Measurements from ENCODE around the gene GABARAPL1.

Gene GABARAPL1

DNA sequence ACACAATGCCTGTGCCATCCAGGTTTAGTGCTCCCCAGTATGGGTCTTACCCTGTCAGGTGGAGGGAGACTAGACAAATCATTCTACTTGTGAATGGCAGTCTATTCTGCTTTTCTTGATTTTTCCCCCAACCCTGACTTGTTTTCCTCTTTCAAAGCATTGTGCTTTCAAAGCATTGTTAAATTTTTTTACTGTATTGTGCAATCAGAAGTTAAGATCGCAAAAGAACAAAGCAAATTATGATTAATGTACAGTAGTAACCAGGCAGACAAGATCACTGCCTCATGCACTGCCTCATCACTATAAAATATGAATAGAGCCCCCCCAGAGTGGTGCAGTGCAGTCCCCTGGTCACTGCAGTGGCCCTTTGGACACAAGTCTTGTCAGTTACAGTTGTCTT is 14.1 kb downstream of the GABARAPL1 start:
- no peak for TF ChIP-seq CTCF (IDR thresholded peaks at IDR 0.05)
- H3K27ac ChIP-seq, result no peak overlapping the region

GRCh38 chr12:10227648-10228047 is 15.0 kb downstream of the GABARAPL1 start:
- H3K9me3 ChIP-seq, result no peaks in the 10 kb centered on the region
- no peaks in the 10 kb centered on the region for H3K4me1 ChIP-seq (ENCODE audit: control insufficient read depth in 1 of 2, insufficient read depth in 1 of 2, low read depth in 1 of 2, low read length in 1 of 2)
- H3K27me3 ChIP-seq, result no peaks in the 10 kb centered on the region
- H3K27ac ChIP-seq, result no peak overlapping the region
- H3K36me3 ChIP-seq, result peaks cover 24% of the 10 kb centered on the region
- no peak for TF ChIP-seq CTCF (IDR thresholded peaks at IDR 0.05)
- no peak overlapping the region for H3K4me3 ChIP-seq (ENCODE audit: low read depth in 1 of 2, low read length in 1 of 2)

More for the DNA sequence above, 14.1 kb downstream of the GABARAPL1 start:
- no peak overlapping the region for H3K4me3 ChIP-seq (ENCODE audit: low read depth in 1 of 2, low read length in 1 of 2)
- H3K36me3 ChIP-seq, result peaks cover 34% of the 10 kb centered on the region
- no peaks in the 10 kb centered on the region for H3K9me3 ChIP-seq
- H3K27me3 ChIP-seq, result no peaks in the 10 kb centered on the region
- H3K4me1 ChIP-seq (ENCODE audit: control insufficient read depth in 1 of 2, insufficient read depth in 1 of 2, low read depth in 1 of 2, low read length in 1 of 2), result no peaks in the 10 kb centered on the region

GRCh38 chr12:10234562-10234961 is 21.9 kb downstream of the GABARAPL1 start:
- H3K9me3 ChIP-seq, result no peaks in the 10 kb centered on the region
- no peak overlapping the region for H3K27ac ChIP-seq

GRCh38 chr12:10235761-10236631 is 23.3 kb downstream of the GABARAPL1 start:
- peak; percentile 86 for TF ChIP-seq CTCF (IDR thresholded peaks at IDR 0.05)
- Histone ChIP-seq H3K4me1 (ENCODE audit: control insufficient read depth in 1 of 2, insufficient read depth in 1 of 2, low read depth in 1 of 2, low read length in 1 of 2) (no peaks in the 10 kb centered on the region), H3K36me3 (no peaks in the 10 kb centered on the region), H3K4me3 (ENCODE audit: low read depth in 1 of 2, low read length in 1 of 2) (no peak overlapping the region), H3K27me3 (no peaks in the 10 kb centered on the region), H3K9me3 (no peaks in the 10 kb centered on the region), H3K27ac (no peak overlapping the region)

More at GRCh38 chr12:10234562-10234961, 21.9 kb downstream of the GABARAPL1 start:
- H3K4me3 ChIP-seq (ENCODE audit: low read depth in 1 of 2, low read length in 1 of 2), result no peak overlapping the region
- no peaks in the 10 kb centered on the region for H3K4me1 ChIP-seq (ENCODE audit: control insufficient read depth in 1 of 2, insufficient read depth in 1 of 2, low read depth in 1 of 2, low read length in 1 of 2)
- no peaks in the 10 kb centered on the region for H3K36me3 ChIP-seq
- H3K27me3 ChIP-seq, result no peaks in the 10 kb centered on the region
- no peak for TF ChIP-seq CTCF (IDR thresholded peaks at IDR 0.05)

DNA sequence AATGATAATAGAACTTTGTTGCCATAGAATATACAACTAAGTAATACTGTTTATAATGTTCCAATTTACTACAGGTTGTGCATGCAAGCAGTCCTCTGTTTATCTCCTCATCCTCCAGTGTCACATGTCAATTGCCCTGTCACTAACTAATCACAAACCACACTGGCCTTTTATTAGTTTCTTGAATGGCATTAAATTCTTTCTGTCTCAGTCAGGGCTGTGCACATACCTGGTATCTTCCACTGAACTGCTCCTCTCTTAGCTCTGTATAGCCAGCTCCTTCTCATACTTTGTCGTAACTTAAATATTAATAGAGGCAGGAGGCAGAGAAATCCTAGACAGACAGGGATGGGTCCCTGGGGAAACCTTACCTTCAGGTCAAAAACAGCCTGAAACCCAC is 24.0 kb downstream of the GABARAPL1 start:
- no peaks in the 10 kb centered on the region for H3K36me3 ChIP-seq
- no peak for TF ChIP-seq CTCF (IDR thresholded peaks at IDR 0.05)
- no peak overlapping the region for H3K27ac ChIP-seq
- H3K4me1 ChIP-seq (ENCODE audit: control insufficient read depth in 1 of 2, insufficient read depth in 1 of 2, low read depth in 1 of 2, low read length in 1 of 2), result no peaks in the 10 kb centered on the region
- no peaks in the 10 kb centered on the region for H3K9me3 ChIP-seq
- H3K4me3 ChIP-seq (ENCODE audit: low read depth in 1 of 2, low read length in 1 of 2), result no peak overlapping the region
- no peaks in the 10 kb centered on the region for H3K27me3 ChIP-seq
